ENCODE measurements around the gene DNAJC24. TPM values are rescaled to one million over a fixed set of nuclear protein-coding genes. Genes with fewer than 3 reads are reported as not detected.
"Not testable (repeated sequence)": the region's sequence is repeated elsewhere in the genome, so short reads cannot be mapped to it uniquely, and the experiment has no call there.

DNAJC24 gene, protein sequence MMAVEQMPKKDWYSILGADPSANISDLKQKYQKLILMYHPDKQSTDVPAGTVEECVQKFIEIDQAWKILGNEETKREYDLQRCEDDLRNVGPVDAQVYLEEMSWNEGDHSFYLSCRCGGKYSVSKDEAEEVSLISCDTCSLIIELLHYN
- 22.3 TPM for total RNA-seq

DNA sequence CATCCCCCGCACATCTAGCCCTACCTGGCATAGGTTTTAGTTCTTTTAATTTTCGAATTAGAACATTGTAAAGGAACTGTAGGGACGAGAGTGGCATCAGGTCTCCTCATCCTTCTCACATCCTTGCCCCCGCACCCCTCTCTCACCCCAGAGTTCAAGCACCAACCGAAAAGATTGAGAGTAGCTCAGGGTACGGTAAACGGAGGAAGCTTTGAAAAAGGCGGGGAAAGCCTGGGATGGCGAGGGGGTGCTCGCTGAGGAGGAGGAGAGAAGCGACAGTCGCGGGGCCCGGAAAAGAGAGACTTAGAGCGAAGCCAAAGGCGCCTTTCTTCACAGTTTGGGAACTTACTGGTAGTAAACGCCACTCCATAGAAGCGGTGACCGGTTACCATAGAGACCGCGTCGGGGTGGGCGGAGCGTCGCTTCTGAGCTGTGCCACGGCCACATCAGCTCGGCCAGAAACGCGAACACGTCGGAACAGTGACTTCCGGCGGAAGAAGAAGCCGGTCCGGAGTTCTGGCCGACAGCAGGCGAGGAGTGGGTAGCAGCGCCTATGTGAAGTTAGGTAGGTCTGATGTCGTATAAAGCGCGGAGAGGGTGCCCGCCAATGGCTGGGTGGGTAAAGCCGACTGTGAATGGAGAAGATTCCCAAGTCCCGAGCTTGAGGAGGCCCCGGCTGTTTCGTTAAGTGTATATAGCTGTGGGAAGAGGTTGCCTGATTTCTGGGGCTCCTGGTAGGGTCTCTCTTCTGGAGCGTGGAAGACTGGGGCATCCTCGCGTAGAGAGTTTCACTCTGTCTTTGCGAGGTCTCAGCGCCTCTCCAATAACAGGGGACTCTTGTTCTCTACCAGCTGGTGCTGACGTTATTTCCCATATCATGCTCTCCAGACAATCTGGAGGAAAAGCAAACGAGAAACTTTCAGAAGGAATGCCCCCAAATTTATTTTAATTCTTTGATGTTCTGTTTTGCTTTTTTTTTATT lies at the start of gene DNAJC24, which contains the start of gene DCDC1:
Gene DNAJC24 (plus strand): TSS at position 513 of the 982 bp plus-strand sequence. CDS start 889 bp downstream, outside the sequence.
Gene DCDC1 (minus strand): TSS at position 392 of the 982 bp plus-strand sequence. CDS start 41,459 bp downstream, outside the sequence.
- peak; percentile 85 for DNase-seq

DNA sequence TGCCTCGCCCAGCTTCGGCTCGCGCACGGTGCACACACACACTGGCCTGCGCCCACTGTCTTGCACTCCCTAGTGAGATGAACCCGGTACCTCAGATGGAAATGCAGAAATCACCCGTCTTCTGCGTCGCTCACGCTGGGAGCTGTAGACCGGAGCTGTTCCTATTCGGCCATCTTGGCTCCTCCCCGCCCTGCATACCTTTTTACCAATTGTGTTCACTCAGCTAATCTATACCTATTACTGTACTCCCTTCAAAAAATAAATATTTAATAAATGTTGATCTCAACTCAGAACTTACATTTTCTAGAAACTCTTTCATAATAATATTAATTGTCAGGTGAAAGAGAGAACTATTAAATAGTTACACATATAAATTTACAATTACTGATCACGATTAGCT lies 48.2 kb upstream of the DNAJC24 start:
- DNase-seq, result not testable (repeated sequence)

DNA sequence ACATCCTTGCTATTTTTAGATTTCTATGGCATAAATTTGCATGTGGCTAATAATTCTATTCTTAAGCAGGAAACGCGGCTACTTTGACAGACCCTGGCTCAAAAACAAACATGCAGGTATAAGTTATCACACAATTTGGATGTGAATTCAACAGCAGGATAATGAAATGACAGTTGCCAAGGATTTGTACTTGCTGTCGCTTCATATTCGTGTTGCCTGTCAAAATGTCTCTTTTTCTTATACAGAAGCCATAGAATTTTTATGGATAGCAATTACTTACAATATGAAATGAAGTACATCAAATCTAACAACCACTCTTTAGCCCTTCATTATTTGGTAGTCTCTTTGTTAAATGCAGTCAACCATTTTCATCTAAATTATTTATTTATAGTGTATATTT lies 46.5 kb upstream of the DNAJC24 start:
- no peak for DNase-seq

DNA sequence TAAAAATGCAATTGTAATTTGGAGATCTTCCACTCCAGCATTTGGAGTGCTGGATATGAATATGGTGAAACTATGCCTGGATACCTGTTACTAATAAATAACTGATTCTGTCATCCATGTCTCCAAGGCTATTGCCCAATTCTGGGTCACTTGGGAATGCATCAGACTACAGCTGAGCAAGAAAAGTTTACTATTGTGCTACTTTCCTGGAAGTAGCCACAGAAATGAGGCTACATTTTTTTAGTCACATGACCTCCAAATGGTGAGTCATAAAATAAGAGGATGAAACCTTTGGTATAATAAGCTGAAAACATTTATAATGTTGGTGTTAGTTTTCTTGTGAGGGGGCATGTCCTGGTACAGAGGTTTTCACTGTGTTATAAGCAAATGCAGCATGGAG lies 44.5 kb upstream of the DNAJC24 start:
- no peak for DNase-seq

DNA sequence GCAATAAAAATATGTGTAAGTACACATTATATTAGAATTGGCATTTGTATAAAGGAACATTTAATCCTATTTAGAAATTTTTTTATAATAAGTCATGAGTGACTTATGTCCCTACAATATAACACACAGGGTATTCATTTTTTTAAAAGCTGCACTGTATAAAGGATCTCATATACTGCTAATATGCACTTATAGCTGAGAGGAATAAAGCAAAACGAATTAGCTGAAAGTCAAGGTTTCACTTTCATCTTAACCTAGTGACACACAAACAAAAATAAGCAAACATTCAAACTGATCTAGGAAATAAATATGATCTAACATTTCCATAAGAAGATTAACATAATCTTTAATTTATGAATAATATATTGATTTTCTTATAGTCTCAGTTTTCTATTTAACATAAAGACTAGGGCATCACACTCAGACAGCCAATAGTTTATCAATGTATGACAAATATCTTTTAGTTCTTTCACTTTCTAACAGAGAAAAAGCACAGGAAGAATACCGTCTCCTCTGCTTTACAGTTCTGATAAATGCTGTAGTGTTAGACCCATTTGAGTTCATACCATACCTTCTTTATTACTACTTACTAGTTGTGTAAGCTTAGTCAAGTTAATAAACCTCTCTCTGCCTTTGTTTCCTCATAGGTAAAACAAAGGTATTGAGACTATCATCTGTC lies 43.1 kb upstream of the DNAJC24 start:
- no peak for DNase-seq

DNA sequence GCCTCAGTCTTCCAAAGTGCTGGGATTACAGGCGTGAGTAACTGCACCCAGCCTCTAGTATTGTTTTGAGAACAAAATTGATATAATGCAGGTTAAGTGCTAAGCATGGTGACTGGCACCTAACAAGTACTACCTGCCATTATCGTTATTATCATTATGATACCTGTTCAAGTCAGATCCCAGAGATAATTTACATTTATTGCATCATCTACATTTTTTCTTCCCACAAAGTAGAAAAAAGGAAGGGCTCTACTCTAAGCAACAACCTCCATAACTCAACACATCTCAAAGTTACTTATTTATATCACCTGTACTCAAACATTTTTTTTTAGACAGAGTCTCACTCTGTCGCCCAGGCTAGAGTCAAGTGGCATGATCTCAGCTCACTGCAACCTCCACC lies 42.2 kb upstream of the DNAJC24 start:
- no peak for DNase-seq

DNA sequence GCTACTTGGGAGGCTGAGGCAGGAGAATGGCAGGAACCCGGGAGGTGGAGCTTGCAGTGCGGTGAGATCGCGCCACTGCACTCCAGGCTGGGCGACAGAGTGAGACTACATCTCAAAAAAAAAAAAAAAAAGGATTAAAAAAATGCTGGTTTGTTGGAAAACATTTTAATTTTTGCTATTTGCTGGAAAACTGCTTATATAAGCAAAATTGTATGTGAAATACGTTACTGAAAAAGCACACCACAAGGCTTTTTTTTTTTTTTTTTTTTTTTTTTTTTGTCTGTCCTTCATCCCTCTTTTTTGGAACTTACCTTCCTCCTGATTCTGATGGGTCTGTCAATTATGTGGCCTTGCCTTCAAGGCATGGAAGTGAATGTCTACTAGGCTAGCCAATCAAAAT lies 41.0 kb upstream of the DNAJC24 start:
- DNase-seq, result no peak

DNA sequence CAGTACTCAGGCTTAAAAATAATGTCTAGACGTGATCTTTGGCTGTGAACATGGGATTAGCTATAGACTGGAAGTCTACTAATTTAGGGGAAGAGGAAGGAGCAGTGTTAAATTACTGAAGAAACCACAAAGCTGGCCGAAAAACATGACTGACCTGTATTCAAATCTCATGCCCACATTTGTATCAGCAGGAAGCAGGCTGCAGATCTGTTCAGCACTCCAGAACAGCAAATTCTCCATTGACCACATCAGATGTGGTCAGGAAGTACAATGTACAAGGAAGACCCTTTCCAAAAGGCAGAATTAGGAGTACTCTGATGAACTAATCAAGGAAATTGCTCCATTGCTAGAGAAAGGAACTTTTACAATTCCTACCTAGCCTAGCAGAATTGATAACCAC lies 31.9 kb upstream of the DNAJC24 start:
- DNase-seq, result no peak

DNA sequence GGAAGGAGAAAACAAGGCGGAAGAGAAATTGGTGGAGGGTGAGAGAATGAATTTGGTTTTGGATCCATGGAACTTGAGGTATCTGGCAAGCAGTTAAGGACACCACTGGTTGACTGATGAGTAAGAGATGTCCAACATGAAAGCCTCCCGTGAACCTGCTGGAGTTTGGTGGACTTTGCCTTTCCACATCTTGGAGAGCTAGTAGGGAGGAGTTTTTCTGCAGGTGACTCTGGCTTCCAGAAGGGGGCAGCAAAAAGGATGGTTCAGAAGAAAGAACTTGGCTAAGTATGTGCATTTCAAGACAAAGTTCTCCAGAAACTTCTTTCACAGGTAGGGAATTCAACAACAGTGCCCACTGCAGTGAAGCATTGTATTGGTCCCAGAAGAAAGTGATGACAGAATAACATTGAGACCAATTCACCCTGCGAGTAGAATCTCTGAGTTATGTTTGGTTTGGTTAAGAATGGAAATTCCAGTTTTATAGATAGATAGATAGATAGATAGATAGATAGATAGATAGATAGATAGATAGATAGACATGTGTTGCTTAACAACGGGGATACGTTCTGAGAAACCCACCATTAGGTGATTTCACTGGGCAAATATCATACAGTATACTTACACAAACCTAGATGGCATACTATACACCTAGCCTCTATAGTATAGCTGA lies 28.6 kb upstream of the DNAJC24 start:
- DNase-seq, result no peak

DNA sequence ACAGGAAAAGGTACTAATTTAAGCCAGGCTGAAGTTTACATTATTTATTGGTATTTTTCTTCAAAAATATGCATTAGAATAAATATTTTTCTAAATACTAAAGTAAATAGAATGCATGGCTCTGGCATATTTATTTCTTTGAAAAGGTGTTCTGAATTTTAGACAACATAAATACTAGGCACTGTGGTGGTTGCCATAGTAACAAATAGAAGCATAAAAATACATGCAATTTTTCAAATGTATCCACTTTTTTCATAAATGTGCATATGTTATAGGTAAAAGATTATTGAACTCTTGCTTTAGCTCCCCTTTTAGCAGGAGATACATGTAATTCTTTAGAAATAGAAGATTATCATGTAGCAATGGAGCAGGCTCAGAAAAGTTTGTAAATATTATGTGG lies 18.5 kb upstream of the DNAJC24 start:
- DNase-seq, result no peak

DNA sequence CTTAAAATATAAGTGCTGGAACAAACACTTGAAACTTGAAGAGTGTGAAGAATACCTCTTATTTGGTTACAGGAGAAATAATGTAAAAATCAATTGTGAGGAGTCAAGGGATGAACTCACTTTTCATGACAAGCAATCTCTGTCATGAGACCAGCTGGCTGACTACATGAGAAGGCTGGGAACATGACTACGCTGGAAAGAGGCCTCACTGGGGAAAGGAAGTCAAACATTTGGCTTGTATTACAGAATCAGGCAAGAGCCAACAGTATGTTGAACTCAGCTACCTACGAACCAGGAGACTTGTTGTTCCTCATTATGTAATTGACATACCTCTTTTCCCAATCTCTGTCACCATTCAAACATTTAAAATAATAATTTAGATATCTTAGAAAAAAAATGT lies 14.5 kb upstream of the DNAJC24 start:
- no peak for DNase-seq

DNA sequence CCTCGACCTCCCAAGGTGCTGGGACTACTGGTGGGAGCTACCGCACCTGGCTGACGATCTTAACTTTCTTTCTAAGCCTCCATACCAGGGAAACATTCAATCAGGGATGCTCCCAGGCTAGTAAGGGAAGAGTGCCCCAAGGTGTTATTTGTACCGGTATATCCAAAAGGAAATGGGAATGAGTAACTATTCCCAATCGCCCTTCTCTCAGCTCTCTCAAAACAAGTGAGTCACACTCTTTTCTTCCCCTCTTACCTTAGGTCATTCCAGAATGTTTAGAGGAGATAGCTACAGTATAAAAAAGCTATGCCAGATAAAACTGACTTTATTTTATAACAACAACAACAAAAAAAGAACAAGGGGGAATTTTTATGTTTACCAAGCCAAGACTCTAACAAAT lies 13.8 kb upstream of the DNAJC24 start:
- no peak for DNase-seq

DNA sequence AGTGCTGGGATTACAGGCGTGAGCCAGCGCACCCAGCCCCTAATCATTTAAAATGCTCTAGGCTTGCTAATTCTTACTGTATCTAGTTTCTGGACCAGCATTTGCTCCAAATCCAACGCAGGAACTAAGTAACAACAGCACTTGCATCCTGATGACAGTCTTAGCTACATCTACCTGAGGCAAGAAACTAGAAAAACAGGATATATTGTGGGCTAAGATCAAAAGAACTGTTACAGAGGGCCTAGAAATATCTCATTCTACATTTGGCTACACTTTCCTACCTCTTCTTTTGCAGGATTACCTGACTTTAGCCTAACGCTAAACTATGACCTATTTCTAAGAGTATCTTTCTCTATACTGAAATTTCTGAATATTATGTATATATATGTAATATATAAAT lies 7.9 kb upstream of the DNAJC24 start:
- no peak for DNase-seq

DNA sequence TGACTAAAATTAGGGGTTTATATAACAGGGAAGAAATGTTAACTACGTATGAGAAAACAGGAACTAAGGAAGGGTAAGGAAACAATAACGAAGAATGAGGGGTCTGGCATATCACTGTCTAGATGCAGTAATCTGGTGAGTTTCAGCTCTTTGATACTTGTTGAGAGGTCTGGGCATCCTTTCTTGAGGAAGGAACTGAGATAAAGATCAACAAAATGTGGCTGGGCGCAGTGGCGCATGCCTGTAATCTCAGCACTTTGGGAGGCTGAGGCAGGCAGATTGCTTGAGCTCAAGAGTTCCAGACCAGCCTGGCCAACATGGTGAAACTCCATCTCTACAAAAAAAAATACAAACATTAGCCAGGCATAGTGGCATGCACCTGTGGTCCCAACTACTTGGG lies 2.9 kb upstream of the DNAJC24 start:
- DNase-seq, result no peak

DNA sequence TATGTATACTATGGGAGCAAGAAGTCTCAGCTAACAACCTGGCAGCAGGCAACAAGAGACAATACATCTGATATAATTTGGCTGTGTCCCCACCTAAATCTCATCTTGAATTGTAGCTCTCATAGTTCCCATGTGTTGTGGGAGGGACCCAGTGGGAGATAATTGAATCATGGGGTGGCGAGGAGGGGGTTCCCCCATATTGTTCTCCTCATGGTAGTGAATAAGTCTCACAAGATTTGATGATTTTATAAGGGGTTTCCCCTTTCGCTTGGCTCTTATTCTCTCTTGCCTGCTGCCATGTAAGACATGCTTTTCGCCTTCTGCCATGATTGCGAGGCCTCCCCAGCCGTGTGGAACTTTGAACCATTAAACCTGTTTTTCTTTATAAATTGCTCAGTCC lies 6.2 kb downstream of the DNAJC24 start:
- DNase-seq, result no peak

DNA sequence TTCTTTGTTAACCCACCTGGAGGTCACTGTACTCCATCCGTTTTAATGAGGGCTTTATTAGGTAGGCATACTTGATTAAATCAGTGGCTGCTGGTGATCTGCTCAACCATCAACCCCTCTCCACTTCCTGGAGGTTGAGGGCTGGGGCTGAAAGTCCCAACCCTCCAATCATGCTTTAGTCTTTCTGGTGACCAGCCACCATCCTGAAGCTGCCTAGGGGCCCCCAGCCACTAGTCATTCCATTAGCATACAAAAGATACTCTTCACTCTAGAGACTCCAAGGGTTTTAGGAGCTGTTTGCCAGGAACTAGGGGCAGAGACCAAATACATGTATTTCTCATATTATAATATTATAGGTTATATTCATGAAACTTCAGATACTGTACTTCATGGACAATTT lies 13.5 kb downstream of the DNAJC24 start:
- DNase-seq, result no peak

DNA sequence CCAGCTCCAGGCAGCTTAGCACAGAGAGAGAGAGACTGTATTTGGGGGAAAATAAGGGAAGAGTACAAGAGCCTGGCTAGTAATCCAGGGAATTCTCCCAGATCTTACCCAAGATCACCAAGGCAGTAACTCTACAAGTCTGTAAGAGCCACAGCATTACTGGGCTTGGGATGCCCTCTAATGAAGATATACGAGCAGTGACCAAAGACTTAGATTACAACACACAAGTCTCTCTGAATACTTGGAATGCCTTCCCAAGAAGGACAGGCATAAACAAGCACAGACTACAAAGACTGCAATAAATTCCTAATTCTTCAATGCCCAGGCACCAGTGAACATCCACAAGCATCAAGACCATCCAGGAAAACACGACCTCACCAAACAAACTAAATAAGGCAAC lies 17.7 kb downstream of the DNAJC24 start:
- no peak for DNase-seq

DNA sequence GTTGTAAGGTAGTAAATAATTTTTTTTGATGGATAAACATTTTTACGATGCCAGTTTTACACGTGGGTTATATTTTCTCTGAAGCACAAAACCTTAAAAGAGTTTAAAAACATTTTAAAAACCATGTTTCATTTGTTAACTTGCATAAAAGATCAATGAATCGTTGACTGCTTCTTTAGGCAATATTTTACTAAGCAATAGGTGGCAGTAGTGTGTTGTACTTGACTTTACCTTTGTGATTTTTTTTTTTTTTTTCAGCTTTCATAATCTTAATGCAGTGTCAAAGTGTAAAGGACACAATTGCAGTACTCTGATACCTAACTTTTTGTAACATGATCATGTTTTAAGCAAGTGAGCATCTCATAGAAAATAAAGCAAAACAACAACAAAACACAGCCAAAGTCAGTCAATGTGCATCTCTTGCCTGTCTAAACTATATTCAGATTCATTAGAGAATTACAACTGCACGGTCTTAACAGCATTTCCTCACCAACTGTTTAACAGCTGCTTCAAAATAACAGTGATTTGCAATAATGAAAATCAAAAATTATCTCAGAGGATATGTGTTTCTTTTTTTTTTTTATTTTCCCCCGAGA lies 27.7 kb downstream of the DNAJC24 start:
- no peak for DNase-seq

DNA sequence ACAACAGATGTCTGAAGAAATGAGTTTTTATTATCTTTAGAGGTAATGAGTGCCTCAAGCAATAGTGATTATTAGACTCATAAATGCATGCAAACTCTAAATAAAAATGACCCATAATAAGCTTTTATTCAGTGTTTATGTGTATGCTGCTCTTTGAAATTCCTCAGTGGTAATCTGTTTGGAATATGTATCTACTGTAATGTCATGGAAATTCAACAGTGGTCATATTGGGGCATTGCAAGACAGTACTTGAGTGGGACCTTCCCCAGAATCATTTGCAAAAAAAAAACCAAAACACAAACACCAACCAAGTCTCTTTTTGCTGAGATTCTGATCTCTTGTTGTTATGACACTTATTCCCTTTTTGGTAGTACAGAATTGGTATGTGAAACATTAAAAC lies 35.0 kb downstream of the DNAJC24 start:
- no peak for DNase-seq

DNA sequence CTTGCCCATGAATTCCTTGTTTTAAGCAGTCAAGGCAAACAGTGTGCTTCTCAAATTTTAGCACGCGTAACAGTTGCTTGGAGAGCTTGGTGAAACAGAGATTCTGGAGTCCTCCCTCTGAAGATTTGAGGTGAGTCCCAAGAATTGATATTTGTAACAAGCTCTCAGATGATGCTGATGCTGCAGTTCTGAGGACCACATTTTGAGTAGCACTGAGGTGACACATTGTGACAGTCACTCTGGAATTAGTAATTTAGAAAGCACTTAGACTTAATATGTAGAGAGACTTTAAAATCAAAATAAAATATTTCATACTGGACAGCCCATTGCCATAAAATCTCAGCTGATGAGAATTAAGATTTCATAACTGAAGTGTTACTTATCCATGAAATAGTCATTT lies 38.5 kb downstream of the DNAJC24 start:
- no peak for DNase-seq

DNA sequence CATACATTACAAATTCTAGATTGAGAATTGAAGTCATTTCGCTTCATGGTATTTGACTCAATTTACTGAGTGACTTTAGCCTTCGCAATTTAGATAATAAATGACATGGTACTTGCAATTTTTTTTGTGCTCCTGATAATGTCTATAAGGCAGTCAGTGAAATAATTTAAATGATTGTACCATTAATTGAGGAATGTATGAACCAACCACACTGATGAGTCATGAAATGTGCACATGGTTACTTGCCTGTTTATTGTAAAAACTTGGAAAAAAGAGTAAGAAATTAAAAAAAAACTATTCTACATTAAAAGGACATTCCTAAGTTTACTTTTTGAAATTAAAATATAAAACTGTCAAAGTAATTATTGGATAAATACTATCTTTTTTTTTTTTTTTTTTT lies 43.3 kb downstream of the DNAJC24 start:
- no peak for DNase-seq

DNA sequence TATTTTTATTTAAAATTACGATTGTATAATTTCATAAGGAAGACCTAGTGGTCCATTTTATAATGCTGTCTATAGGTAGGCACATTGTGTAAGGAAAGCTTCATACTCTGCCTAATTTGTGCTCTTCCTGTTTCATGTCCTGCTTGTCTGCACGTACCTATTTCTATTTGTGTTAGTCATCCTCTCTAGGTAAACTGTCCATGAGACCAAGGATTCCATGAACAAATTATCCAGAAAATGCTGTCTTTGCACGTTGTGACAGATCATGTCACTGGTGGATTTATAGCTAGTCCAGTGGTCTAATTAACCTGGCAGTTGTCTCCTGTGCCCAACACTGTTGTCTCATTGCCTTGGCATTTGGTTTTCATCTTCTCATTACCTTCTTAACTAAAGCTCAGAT lies 44.7 kb downstream of the DNAJC24 start:
- no peak for DNase-seq
